HG03039 (cell line): ENCODE measurements around the gene LAMA2.

Experiments
- ATAC-seq: cut with Tn5 transposase; IDR thresholded peaks from one replicate; pipeline ENCODE4 v1.9.1; 2021; ENCODE audit warnings: mild to moderate bottlenecking, moderate library complexity; ENCODE audit not compliant: unreplicated experiment

Gene LAMA2

DNA sequence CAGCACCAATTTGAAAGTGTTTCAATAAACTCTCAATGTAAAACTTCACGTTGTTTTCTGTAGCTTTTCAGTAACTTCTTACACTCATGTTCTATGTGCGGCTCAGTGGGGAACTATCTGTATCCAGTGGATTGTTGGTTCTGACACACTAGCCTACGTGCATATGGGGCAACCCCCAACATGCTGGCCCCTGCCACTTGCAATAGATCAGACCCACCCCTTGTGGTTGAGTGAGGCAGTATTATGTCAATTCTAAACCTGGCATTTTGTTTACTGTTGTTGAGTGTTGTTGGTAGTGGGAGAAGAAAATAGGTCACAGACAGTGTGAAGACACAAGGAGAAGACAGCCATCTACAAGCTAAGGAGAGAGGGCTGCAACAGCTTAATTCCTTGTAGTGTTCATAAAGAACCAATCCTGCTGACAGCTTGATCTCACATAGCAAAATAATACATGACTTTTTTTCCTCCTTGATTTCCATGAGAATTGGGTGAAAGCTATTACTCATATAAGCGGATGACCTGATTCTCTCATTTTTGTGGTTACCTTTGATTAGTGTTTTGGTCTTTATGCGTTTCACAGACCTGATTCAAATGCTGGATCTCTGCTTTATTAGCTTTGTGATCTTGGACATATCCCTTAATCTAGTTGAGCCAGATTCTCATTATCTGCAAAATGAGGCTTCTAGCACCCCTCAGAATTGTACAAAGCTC is 320.4 kb downstream of the LAMA2 start:
- ATAC-seq = no peak

DNA sequence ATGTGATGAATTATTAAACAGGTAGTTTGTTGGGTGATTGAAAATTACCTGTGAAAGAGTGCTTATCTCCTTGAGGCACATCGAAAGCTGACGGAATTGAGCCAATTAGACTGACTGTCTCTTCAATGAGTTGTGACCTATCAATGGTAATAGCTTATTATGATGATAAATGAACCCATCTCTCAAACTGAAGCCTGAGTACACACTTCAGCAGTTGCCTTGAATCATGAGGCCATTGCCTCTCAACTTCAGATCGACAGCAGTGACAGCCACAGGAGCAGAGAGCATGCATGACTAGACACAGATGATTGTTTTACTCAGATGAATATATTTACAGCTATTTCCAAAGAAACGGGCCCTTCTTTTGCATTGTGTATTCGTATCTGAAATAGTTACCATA is 323.9 kb downstream of the LAMA2 start:
- ATAC-seq = no peak

DNA sequence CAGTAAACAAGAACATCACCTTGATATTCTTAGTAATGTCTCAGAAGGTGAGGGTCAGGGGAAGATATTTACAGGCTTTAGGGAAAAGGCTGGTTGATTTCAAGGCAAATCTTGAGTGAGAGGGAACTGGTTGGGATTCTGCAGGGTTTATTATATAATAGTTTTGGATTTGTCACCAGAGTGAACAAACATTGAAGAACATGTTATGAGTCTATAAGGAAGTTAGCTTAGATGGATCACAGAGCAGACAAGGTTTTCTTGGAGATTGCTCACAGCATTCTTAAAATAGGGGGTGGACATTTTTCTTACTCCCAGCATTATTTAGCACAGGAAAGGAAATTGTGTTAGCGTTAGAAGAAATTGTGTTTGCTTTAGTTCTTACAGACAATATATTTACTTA is 324.9 kb downstream of the LAMA2 start:
- no peak for ATAC-seq

DNA sequence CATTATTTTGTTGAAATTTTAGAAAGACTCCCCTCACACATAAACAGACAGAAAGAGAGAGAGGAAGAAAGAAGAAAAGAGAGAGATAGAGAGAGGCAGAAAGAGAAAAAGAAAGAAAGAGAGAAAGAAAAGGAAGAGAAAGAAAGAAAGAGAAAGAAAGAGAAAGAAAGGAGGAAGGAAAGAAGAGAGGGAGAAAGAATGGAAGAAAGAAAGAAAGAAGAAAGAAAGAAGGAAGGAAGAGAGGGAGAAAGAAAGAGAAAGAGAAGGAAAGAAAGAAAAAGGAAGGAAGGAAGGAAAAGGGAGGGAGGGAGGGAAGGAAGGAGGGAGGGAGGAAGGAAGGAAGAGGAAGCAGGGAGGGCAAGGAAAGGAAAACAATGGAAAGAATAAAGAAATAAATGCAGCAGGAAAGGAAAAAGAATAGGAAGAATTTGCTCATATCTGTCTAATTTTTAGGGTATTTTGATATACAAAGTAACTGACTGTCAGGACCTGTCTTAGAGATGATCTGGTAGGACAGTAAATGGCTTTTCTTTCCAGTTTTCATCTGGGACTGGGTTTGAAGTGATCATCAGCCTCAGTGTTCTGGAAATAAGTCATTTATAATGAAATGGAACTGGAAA is 325.6 kb downstream of the LAMA2 start:
- no peak for ATAC-seq

DNA sequence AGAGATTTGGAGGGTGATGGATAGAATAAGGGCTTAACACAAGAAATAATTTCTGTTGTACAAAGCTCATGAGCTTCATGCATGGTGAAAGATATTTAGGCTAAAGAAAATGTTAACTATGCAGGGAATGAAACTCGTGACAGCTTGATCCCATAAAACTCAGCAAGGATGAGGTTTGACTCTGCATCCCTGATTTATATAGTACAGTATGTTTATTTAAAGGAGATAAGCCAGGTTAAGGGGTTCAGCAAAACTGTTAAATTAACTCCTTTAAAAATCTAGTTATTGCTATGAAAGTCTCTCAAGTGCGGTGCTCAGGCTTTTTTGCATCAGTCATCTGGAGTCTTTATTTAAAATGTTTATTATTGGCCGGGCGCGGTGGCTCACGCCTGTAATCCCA is 326.4 kb downstream of the LAMA2 start:
- ATAC-seq = no peak

DNA sequence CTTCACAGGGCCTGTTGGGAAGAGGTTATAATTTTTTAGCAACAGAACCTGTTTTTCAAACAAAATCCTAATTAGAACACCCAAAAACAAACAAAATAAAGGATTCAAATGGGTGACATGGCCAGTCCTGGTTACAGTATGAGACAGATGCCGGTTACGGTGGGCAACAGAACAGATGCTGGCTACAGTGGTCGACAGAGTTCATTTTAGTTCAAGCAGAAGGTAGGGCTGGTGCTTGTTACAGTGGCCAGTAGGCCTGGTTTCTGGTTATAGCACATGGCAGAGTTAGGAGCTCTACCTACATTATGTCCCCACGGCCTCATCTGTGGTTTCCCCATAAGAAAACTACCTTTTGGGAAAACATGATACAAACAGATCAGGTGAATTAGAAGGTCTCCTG is 327.7 kb downstream of the LAMA2 start:
- no peak for ATAC-seq

DNA sequence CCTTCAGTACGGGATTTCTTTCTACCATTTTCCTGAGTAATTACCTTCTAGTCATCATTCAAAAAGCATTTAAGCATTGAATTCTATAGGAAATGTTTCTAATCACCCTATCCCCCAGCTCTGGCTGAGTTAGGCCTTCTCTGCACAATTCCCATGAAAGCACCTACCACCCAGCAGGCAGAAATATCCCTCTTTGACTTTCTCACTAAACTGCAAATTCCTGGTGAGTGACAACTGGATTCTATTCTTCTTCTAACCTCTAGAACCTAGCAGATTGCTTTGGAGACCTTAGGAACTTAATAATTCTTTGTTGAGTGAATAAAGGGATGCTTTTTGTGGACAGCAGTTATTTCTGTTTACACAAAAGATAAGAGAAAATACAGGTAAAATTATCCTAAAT is 328.7 kb downstream of the LAMA2 start:
- ATAC-seq = no peak

DNA sequence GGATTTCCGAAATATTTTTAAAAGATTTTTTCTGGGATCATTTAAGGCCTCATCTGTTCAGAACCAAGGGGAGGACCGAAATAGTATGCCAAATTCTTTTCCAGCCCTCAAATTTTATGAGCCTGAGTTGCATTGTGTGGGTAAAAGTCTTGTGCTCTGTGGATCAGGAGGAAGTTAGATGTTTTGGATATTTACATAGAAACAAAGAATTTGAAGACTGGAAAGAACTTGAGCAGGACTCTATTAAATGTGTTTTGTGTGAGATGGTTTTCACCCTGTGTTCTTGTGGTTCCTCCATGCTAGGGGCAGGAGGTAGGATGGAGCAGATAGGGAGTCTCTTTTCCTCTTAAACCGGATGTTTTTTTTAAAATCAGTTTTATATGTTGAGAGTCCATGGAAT is 329.1 kb downstream of the LAMA2 start:
- ATAC-seq = no peak

DNA sequence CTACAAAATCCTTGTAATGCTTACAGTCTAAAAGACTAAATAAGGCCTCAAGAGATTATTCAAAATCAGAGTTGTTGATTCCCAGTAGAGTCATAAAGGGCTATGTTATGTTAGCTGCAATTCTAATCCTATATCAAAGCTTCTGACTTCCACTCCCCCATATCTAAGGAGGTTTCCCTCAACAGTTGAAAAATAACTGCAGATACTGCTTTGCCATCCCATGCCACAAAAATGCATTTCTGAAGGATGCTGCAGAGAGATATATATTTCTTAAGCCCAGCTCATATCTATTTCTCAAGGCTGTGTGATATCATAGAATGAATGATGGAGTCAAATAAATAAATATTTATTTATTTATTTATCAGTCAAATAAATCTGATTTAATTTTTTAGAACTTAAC is 332.3 kb downstream of the LAMA2 start:
- ATAC-seq = no peak

DNA sequence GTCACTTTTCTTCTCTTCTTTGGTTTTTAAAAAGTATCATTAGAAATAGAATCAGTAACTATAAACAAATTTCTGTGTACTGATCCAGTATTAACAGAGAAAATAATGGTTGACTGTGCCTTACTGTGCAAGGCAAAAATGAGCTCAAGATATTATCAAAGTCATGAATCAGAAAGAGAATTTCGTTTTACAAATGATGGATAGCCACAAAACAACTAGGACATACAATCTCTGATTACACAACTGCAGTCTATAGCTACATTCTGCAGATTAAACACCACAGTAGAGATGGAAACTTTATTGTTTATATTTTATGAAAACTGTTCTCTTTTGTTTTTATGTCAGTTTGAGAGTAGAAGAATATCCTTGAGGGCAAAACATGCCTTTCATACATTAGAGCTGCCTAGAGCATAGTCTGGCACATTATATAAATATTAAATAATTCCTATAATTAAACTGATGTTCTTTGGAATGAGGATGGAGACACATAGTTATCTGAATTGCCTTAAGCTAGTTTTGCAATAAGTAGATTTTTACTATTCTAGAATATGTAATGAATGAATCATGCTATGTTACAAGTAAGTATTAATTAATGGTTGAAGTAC is 333.1 kb downstream of the LAMA2 start:
- ATAC-seq = no peak

DNA sequence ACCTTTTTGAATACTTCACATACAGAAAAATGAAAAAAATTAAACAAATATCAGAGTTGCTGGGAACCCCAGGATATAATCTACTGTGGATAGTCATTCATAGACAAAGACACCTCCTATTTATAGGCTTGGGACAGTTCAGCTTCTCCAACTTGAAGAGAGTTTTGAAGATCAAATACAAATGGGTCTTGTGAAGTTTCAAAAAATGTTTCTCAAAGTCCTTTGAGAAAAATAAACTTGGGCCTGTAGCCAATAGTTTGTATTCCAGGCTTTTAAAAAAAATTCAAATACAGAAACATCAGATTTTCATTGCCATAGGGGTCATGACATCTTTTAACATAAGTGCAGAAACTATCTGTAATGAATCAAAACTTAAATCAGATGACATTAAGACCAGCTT is 334.8 kb downstream of the LAMA2 start:
- no peak for ATAC-seq

DNA sequence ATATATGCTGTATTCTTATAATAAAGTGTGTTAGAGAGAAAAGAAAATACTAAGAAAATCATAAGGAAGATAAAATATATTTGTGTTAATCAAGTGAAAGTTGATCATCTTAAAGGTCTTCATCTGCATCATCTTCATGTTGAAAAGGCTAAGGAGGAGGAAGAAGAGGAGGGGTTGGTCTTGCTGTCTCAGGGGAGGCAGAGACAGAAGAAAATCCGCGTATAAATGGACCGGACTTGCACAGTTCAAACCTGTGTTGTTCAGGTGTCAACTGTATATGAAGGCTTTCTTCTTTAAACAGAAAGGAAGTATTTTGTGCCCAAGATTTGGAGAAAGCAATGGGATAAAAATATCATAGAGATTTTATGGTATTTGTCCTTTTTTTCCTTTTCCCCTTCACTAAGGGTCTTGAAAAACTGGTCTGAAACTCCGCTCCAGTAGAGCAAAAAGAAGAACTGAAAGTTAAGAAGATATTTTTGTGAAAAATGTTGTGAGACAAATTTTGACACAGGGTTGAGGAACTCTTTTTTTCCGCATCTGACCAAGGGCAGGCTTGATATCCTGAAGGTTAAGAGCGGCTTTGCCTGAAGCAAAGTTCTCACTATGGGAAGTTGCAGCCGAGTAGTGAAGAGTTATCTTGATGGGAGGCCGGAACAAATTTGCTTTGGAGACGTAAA is 350.7 kb downstream of the LAMA2 start:
- peak; percentile 65 for ATAC-seq

DNA sequence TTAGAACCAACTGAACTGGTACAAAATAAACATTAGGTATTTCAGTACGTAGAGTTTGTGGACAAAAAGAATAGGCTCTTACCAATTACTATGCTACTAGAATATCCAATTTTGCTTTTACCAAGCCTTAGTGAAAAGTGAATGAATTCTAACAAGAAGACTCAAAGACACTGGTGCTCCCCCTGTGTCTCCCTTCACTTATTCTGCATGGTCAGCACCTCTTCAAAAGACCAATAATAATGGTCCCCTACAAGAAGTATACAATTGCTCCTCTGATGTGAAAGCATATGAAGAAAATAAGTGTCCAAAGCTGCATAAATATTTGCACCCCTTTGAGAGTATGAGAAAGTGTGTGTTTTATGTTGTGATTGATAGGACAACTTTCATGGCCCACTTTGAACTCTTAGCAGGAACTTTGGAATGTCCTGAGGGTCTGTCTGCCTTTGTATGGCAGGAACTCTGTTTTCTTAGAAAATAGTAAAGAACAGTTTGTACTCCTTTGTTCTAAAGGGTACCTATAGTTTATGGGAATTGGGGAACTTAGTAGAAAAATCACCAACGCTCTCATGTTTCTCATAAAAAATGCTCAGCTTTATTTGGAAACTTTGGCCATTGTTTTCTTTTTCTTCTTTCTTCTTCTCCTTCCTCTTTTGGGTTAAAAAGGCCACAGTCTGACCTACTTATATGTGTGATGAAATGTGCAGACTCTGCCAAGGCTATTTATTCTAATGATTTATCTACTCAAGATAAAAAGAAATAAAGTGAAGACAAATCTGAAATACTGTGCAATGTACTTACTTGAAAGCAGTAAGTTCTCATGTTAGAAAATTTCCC is 352.4 kb downstream of the LAMA2 start:
- ATAC-seq = no peak

DNA sequence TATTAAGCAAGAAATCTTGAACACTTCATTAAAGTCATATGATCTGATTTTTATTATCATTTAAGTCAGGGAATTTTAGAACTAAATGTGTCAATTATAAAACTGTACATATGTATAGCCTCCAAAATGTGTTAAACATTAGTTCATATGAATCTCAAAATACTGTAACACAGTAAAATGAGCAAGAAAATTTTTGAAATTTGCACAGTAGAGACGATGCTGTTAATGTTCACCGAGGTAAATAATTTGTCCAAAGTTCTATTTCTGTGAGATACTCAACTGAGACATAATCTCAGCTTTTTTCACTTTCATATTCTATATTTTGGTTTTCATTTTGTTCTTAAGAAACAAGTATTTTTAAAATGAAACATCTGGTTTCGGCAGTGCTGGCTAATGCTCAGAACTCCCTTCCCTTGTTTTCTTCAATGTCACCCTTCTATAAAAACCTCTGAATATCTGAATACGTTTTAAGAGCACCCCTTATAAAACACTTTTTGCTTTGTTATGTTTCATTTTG is 353.1 kb downstream of the LAMA2 start:
- ATAC-seq = peak; percentile 38

DNA sequence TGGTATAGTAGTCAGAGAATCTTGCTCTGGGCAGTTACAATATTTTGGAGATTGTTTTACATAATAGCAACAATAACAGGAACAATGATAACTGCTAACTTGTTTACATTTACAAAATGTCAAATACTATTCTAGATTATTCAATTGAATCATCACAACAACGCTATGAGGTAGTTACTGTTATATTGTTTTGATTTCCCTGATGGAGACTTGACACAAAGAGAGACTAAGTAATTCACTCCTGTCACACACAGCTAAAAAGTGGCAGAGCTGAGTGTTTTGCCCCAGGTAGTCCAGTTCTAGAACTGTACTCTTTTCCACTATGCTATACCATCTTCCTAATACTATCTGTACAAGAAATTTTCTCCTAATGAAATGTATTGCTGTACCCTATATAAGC is 356.1 kb downstream of the LAMA2 start:
- ATAC-seq = no peak

DNA sequence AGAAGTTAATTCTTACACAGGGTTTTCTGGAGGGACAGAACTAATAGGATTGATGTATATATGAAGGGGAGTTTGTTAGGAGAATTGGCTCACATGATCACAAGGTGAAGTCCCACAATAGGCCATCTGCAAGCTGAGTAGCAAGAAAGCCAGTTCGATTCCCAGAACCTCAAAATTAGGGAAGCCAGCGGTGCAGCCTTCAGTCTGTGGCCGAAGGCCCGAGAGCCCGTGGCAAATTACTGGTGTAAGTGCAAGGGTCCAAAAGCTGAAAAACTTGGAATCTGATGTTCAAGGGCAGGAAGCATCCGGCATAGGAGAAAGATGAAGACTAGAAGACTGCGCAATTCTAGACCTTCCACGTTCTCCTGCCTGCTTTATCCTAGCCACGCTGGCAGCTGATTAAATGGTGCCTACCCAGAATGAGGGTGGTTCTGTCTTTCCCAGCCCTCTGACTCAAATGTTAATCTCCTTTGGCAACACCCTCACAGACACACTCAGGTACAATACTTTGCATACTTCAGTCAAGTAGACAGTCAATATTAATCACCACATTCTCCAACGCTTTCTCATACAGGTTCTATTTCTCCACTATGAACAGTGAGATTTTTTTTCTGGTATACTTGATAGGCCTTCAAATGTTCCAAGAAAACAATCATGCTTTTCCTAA is 357.0 kb downstream of the LAMA2 start:
- ATAC-seq = no peak

DNA sequence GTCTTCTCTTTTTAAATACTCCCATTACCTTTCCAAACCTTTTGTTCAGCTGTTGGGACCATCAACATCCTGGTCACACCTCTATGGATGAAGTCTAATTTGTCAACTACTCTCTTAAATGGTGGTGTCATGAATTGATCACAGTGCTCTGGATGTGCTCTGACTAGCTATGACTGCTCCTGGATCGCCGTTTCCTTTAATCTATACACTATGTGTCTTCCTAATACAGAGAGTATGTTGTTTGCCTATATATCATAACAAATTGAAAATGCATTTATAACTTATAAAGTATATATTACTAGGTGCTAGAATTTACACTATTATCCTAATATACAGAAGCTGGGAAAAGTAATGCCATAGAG is 357.5 kb downstream of the LAMA2 start:
- ATAC-seq = no peak

DNA sequence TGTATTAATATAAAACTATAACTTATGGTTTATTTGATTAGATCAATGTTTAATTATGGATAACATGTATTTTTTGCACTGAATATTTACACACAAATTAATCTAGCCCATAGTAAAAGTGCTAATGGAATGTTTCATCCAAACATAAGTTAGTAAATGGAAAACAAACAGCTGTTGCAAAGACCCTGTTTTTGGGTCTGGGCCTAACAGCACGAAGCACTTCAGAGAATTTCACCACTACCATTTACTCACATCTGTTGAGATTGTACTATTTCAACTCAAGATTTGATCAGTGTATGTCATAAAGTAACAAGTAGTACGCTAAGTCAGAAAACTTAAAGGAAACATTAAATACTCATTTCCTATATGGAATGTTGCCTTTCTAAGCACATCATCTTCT is 359.6 kb downstream of the LAMA2 start:
- ATAC-seq = no peak

DNA sequence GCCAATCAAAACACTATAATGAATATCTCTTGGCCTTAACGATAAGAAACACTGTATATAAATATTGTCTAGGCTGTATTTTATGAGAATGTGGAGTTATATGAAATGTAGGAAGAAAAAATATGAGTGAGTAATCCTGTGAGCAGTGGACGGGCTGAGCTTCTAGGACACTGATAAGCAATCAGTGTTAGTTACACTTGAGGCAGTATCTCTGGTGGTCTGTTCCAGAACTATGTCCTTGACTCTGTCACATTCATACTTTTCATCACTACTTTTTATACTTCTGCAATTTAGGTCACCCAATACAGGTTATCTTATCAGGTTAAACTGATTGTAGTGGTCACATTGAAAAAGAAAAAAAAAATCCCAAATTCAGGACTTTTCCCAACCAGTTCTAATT is 360.4 kb downstream of the LAMA2 start:
- ATAC-seq = no peak

DNA sequence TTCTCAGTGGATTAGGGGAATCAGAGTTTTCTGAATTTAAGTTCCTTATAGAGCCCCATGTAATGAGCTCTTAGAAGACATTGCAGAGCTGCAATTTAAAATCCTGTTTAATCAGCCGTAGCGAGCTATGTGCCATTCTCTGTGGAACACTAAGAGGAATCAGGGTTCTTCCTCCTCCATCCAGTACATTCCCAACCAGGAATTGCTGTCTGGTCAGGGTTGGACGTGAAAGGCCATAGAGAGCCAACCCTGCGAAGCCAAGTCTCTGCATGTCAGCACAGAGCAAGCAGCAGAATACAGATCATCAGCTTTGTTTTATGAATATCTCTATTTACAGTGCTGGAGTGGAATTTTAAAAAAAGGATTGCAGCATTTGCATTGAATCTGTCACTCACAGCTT is 366.0 kb downstream of the LAMA2 start:
- ATAC-seq = no peak
